HuH-7 (cell line): ENCODE measurements around the gene PARD3.

ENCODE experiments used
- DNase-seq: peaks from one replicate; pipeline ENCODE4 v3.0.0; 2011; ENCODE audit warnings: low spot score

The PARD3 gene

GRCh38 chr10:34125702-34126101 lies 689.4 kb downstream of the PARD3 start:
- DNase-seq, result no peak

- DNase-seq, result no peak
These were observed 690.5 kb downstream of the PARD3 start for GRCh38 chr10:34124522-34125035.

- no peak for DNase-seq
These were observed 693.1 kb downstream of the PARD3 start for GRCh38 chr10:34121781-34122622.

GRCh38 chr10:34121125-34121753 lies 693.9 kb downstream of the PARD3 start:
- peak; percentile 75 for DNase-seq

GRCh38 chr10:34119456-34119855 lies 695.6 kb downstream of the PARD3 start:
- no peak for DNase-seq

- DNase-seq, result no peak
These were observed 698.3 kb downstream of the PARD3 start for GRCh38 chr10:34116681-34117271.

GRCh38 chr10:34116220-34116641 lies 698.9 kb downstream of the PARD3 start:
- peak; percentile 52 for DNase-seq

- DNase-seq, result no peak
These were observed 700.2 kb downstream of the PARD3 start for GRCh38 chr10:34114914-34115313.

- DNase-seq, result no peak
These were observed 701.4 kb downstream of the PARD3 start for GRCh38 chr10:34113504-34114225.

- no peak for DNase-seq
These were observed 702.8 kb downstream of the PARD3 start for GRCh38 chr10:34112171-34112782.

- no peak for DNase-seq
These were observed 703.9 kb downstream of the PARD3 start for GRCh38 chr10:34111179-34111578.

- DNase-seq, result no peak
These were observed 705.0 kb downstream of the PARD3 start for GRCh38 chr10:34109952-34110702.

- no peak for DNase-seq
These were observed 705.6 kb downstream of the PARD3 start for GRCh38 chr10:34109495-34109894.

GRCh38 chr10:34107626-34108516 lies 707.2 kb downstream of the PARD3 start:
- DNase-seq, result no peak

- DNase-seq, result no peak
These were observed 708.7 kb downstream of the PARD3 start for GRCh38 chr10:34106356-34106885.

- DNase-seq, result no peak
These were observed 710.1 kb downstream of the PARD3 start for GRCh38 chr10:34104829-34105572.

- DNase-seq, result no peak
These were observed 712.1 kb downstream of the PARD3 start for GRCh38 chr10:34102893-34103506.

GRCh38 chr10:34102237-34102673 lies 712.8 kb downstream of the PARD3 start:
- DNase-seq, result no peak
